Memory B cell (primary cell): ENCODE results near the gene FCGR3A.
A peak's percentile ranks its signal among the peaks of the same experiment; 100 is the strongest.

ENCODE experiments used
- ATAC-seq: fragments of 150-1000 bp; cut with Tn5 transposase; 2 replicates; pipeline ENCODE4 v1.10.0; 2021; ENCODE audit warnings: low read depth, mild to moderate bottlenecking, moderate library complexity
- DNase-seq, 2 donors: peaks; one replicate each; pipeline ENCODE4 v3.0.0; 2022; ENCODE audit warnings: low spot score in 2 of 2
- H3K27ac Mint-ChIP-seq: one replicate; pipeline ENCODE4 v1.8.0; 2022; ENCODE audit warnings: mild to moderate bottlenecking, moderate library complexity, mixed read lengths
- H3K27me3 Mint-ChIP-seq: one replicate; pipeline ENCODE4 v1.8.0; 2022; ENCODE audit warnings: mixed read lengths
- H3K36me3 Mint-ChIP-seq: one replicate; pipeline ENCODE4 v1.8.0; 2022; ENCODE audit warnings: mild to moderate bottlenecking, mixed read lengths
- H3K4me1 Mint-ChIP-seq: one replicate; pipeline ENCODE4 v1.8.0; 2022; ENCODE audit warnings: mixed read lengths
- H3K4me3 Mint-ChIP-seq: one replicate; pipeline ENCODE4 v1.8.0; 2022; ENCODE audit warnings: mild to moderate bottlenecking, moderate library complexity, mixed read lengths
- H3K9me3 Mint-ChIP-seq: one replicate; pipeline ENCODE4 v1.8.0; 2022; ENCODE audit warnings: mixed read lengths

FCGR3A gene

GRCh38 chr1:161510477-161510876 is 39.1 kb downstream of the FCGR3A start:
- Mint-ChIP-seq H3K4me3 (no peak overlapping the region), H3K9me3 (no peaks in the 10 kb centered on the region), H3K27ac (no peak overlapping the region), H3K4me1 (peaks cover 9% of the 10 kb centered on the region), H3K36me3 (no peaks in the 10 kb centered on the region), H3K27me3 (no peaks in the 10 kb centered on the region)
- DNase-seq = no peak
- ATAC-seq = no peak

DNA sequence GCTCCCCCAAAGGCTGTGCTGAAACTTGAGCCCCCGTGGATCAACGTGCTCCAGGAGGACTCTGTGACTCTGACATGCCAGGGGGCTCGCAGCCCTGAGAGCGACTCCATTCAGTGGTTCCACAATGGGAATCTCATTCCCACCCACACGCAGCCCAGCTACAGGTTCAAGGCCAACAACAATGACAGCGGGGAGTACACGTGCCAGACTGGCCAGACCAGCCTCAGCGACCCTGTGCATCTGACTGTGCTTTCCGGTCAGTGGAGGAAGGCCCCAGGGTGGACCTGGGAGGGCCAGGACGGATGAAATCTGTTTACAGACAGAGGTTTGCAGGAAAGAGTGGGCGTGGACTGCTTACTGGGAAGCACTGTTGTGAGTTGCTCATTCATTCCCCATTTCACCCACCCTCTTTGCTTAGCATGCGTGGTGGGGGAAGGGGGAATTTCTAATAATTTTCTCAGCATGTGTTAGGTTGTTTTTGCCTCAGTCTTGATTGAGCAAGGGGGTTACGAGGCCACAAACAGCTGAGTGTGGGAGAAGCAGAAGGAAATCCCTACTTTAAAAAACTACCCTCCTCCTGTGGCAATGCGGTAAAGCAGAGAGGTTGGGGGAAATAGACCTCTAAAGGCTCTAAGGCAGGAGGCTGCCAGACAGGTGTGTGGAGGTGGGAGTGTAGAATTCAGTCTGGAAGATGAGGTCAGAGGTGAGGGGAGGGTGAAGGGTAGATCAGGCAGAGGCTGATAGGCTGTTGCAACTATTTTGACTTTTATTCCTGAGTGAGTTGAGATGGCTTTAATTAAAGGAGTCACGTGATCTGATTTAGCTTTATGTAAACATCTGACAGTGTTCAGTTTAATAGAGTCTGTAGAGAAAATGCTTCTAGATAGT is 43.0 kb downstream of the FCGR3A start:
- no peak for ATAC-seq
- peaks cover 11% of the 10 kb centered on the region for H3K4me1 Mint-ChIP-seq
- H3K36me3 Mint-ChIP-seq = no peaks in the 10 kb centered on the region
- H3K4me3 Mint-ChIP-seq = no peak overlapping the region
- H3K27me3 Mint-ChIP-seq = no peaks in the 10 kb centered on the region
- H3K9me3 Mint-ChIP-seq = no peaks in the 10 kb centered on the region
- peak overlapping the region; percentile 71 for H3K27ac Mint-ChIP-seq
- DNase-seq = no peak

DNA sequence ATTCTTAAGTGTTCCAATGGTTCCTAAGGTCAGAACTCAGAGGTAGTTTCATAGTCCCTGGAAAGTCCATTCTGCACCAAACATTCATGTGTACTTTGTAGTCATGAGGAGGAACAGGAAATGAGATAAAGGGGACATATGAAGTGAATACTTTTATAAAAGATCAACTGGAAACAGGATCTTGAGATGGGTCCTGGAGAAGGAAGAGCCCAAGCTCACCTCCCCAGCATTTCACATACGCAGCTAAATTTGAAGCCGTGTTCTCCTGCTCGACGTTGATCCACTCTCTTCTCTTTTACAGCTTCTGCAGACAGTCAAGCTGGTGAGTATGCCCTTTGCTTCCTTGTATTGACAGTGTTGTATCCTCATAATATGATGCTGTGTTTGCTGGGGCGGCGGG is 43.9 kb downstream of the FCGR3A start:
- peak overlapping the region; percentile 56 for H3K4me3 Mint-ChIP-seq
- peak overlapping the region; percentile 38 for H3K27ac Mint-ChIP-seq

GRCh38 chr1:161503394-161503748 is 46.2 kb downstream of the FCGR3A start:
- H3K4me1 Mint-ChIP-seq = peaks cover 17% of the 10 kb centered on the region
- ATAC-seq (no peak), DNase-seq (no peak)
- no peaks in the 10 kb centered on the region for H3K9me3 Mint-ChIP-seq
- no peak overlapping the region for H3K4me3 Mint-ChIP-seq
- H3K27me3 Mint-ChIP-seq = no peaks in the 10 kb centered on the region
- H3K27ac Mint-ChIP-seq = no peak overlapping the region
- no peaks in the 10 kb centered on the region for H3K36me3 Mint-ChIP-seq

More for the DNA sequence above, 43.9 kb downstream of the FCGR3A start:
- H3K4me1 Mint-ChIP-seq = peaks cover 11% of the 10 kb centered on the region
- ATAC-seq (peak; percentile 9), DNase-seq (no peak)
- H3K27me3 Mint-ChIP-seq = no peaks in the 10 kb centered on the region
- no peaks in the 10 kb centered on the region for H3K36me3 Mint-ChIP-seq
- no peaks in the 10 kb centered on the region for H3K9me3 Mint-ChIP-seq

- H3K27me3 Mint-ChIP-seq = no peaks in the 10 kb centered on the region
- no peak for DNase-seq
- no peak overlapping the region for H3K27ac Mint-ChIP-seq
Observed at GRCh38 chr1:161502641-161503393, 46.8 kb downstream of the FCGR3A start.

DNA sequence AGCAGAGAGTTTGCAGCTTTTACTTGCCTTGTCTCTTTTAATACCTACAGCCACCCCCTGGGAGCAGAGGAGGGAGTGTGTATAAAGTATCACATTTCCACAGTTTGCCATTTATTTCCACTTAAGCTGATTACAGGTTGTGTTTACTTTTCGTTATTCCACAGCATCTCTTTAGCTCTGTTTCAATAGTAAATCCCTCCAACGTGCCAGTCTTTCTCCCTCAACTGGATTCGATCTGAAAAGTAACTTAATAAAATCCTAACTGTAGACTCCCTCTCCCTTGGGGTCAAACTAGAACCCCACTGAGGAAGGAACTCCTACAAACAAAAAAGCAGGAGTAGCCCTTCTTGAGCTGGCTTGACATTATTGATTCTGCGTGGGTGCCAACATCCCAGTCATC is 47.4 kb downstream of the FCGR3A start:
- no peak for ATAC-seq
- H3K4me3 Mint-ChIP-seq = no peak overlapping the region
- H3K36me3 Mint-ChIP-seq = no peaks in the 10 kb centered on the region
- DNase-seq = no peak
- no peaks in the 10 kb centered on the region for H3K27me3 Mint-ChIP-seq
- no peak overlapping the region for H3K27ac Mint-ChIP-seq
- no peaks in the 10 kb centered on the region for H3K9me3 Mint-ChIP-seq
- H3K4me1 Mint-ChIP-seq = peaks cover 17% of the 10 kb centered on the region

More at GRCh38 chr1:161502641-161503393, 46.8 kb downstream of the FCGR3A start:
- Mint-ChIP-seq H3K4me3 (no peak overlapping the region), H3K36me3 (no peaks in the 10 kb centered on the region), H3K9me3 (no peaks in the 10 kb centered on the region), H3K4me1 (peaks cover 17% of the 10 kb centered on the region)
- no peak for ATAC-seq

DNA sequence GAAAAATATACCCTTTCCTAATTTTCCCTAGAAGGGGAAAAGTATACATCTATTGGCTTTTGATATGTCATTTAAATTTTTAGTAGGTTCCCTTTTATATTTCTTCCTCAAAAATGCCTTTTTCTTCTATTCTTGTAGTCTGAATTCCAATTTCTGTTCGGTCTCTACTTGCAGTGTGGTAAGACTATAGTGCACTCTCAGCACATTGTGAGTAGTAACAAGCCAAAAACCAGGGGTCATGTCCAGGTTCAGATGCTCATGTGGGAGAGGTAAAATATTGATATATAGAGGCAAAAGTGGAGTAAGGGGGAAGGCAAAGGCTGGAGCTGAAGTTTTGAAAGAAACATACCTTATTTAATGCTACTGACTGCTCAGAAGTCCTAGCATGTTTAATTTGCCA is 48.4 kb downstream of the FCGR3A start:
- Mint-ChIP-seq H3K4me1 (peaks cover 9% of the 10 kb centered on the region), H3K36me3 (no peaks in the 10 kb centered on the region), H3K4me3 (no peak overlapping the region), H3K9me3 (no peaks in the 10 kb centered on the region), H3K27me3 (no peaks in the 10 kb centered on the region), H3K27ac (no peak overlapping the region)
- no peak for DNase-seq
- ATAC-seq = no peak

DNA sequence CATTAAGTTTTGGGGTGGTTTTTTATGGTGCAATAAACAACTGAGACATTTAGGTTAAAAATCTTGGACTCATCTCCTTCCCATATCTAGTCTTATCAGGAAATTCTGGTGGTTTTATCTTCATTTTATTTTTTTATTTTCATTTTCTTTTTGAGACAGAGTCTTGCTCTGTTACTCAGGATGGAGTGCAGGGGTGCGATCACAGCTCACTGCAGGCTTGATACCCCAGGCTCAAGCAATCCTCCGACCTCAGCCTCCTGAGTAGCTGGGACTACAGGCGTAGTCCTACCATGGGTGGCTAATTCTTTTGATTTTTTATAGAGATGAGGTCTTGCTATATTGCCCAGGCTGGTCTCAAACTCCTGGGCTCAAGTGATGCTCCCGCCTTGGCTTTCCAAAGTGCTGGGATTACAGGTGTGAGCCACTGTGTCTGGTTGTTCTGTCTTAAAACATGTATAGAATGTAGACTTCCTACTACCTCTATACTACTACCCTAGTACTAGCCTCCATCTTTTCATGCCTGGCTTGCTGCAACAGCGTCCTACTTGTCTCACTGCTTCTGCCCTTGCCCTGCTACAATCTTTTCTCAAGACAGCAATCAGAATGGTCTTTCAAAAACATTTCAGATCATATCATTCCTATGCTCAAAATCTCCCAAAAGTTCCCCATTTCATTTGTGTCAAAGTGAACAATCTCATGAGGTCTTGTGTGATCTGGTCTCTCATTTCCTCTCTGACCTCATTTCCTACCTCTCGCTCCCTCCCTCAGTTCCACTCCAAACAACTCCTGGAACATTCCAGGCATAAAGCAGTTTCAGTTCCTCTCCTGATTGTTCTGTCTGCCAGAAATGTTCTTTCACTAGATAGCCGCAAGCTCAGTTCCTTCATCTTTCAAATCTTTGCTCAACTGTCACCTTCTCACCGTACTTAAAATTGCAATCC is 50.2 kb downstream of the FCGR3A start:
- Mint-ChIP-seq H3K4me1 (peaks cover 6% of the 10 kb centered on the region), H3K9me3 (no peaks in the 10 kb centered on the region), H3K36me3 (no peaks in the 10 kb centered on the region), H3K4me3 (no peak overlapping the region), H3K27ac (no peak overlapping the region), H3K27me3 (no peaks in the 10 kb centered on the region)
- DNase-seq (no peak), ATAC-seq (peak; percentile 43)

- no peak for DNase-seq
- Mint-ChIP-seq H3K27ac (no peak overlapping the region), H3K4me1 (peaks cover 6% of the 10 kb centered on the region), H3K9me3 (no peaks in the 10 kb centered on the region), H3K36me3 (no peaks in the 10 kb centered on the region), H3K4me3 (no peak overlapping the region), H3K27me3 (no peaks in the 10 kb centered on the region)
- no peak for ATAC-seq
Observed at GRCh38 chr1:161498646-161499045, 51.0 kb downstream of the FCGR3A start.

- no peak for ATAC-seq
- Mint-ChIP-seq H3K36me3 (no peaks in the 10 kb centered on the region), H3K27me3 (peaks cover 3% of the 10 kb centered on the region), H3K9me3 (no peaks in the 10 kb centered on the region), H3K4me1 (peaks cover 6% of the 10 kb centered on the region), H3K27ac (no peak overlapping the region), H3K4me3 (no peak overlapping the region)
- DNase-seq = no peak
Observed at GRCh38 chr1:161497961-161498360, 51.7 kb downstream of the FCGR3A start.

GRCh38 chr1:161495490-161495889 is 54.1 kb downstream of the FCGR3A start:
- no peak for ATAC-seq
- DNase-seq = no peak
- Mint-ChIP-seq H3K4me3 (no peak overlapping the region), H3K9me3 (no peaks in the 10 kb centered on the region), H3K4me1 (peaks cover 8% of the 10 kb centered on the region), H3K27me3 (peaks cover 9% of the 10 kb centered on the region), H3K36me3 (no peaks in the 10 kb centered on the region), H3K27ac (no peak overlapping the region)

DNA sequence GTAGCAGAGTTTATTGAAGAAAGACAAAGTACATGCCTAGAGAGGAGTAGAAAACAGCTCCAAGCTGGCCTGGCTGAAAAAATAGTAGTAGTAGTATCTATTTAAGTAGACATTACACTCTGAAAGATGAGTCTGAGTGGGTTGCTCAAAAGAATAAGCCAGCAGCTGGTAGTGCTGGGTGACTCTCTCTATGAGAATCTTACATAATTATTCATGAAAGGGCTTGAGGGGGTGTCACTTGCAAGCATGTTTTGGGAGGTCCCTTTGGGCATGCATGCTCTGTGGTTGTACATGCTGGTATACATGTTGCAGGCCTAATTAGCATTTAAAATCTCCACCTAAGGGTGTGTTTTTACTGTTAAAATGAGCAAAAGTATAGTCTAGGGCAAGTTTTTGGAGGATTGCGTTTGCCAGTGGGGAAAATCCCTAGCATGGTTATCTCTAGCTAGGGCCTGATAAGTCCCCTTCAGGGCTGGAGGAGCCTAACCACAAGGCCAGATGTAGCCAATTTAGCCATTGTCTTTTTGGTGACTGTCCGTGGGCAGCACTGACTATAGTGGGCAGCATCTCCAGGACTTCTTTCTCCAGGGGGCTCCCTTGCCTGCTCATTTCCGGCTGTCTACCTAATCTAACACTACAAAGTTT is 55.4 kb downstream of the FCGR3A start:
- Mint-ChIP-seq H3K27me3 (peaks cover 9% of the 10 kb centered on the region), H3K9me3 (no peaks in the 10 kb centered on the region), H3K4me3 (no peak overlapping the region), H3K36me3 (no peaks in the 10 kb centered on the region), H3K4me1 (peaks cover 3% of the 10 kb centered on the region), H3K27ac (no peak overlapping the region)
- DNase-seq (no peak), ATAC-seq (no peak)

DNA sequence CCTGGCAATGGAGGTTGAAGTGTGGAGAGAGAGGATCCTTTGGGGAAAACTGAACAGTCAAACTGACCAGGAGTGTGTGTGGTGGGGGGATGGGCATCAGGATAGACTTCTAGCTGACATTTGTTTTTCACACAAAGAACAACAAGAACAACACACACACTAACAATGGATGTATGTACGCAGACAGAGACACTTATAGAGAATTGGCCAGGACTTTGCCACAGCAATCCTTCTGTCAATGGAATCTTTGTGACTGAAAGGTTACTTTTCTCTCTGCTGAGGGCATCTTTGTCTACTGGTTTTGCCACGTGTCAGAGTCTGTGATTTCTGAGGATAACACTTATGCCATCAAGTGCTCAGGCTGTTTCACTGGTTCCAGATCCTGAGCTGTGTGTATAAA is 56.8 kb downstream of the FCGR3A start:
- ATAC-seq (no peak), DNase-seq (no peak)
- Mint-ChIP-seq H3K36me3 (no peaks in the 10 kb centered on the region), H3K4me3 (no peak overlapping the region), H3K9me3 (no peaks in the 10 kb centered on the region), H3K27me3 (peaks cover 9% of the 10 kb centered on the region), H3K4me1 (peaks cover 3% of the 10 kb centered on the region), H3K27ac (no peak overlapping the region)
